Aorta (tissue), 5 donors: ENCODE data around the gene AP1G1. TPM values are rescaled to one million over a fixed set of nuclear protein-coding genes. Genes with fewer than 3 reads are reported as not detected.
A peak's percentile ranks its signal among the peaks of the same experiment; 100 is the strongest.

Experiments used
- ATAC-seq: fragments of 200-7000 bp; cut with Tn5 transposase; one replicate; pipeline ENCODE4 v1.9.1; 2022; ENCODE audit warnings: moderate library complexity; ENCODE audit not compliant: low FRiP score
- DNase-seq, 2 donors: peaks; one replicate each; pipeline ENCODE4 v3.0.0-alpha.2; 2020
- H3K27ac ChIP-seq, 2 donors: one replicate each; pipeline ENCODE4 v1.5.1; 2013; ENCODE audit warnings: low read length in 2 of 2, mild to moderate bottlenecking in 2 of 2, moderate library complexity in 2 of 2, control low read depth in 1 of 2, inconsistent platforms in 1 of 2, low read depth in 1 of 2
- H3K27me3 ChIP-seq, 2 donors: one replicate each; pipeline ENCODE4 v1.6.1; 2013; ENCODE audit warnings: control low read depth in 1 of 2, low read length in 1 of 2, mild to moderate bottlenecking in 1 of 2, moderate library complexity in 1 of 2; ENCODE audit not compliant: insufficient read depth in 2 of 2, control insufficient read depth in 1 of 2
- H3K36me3 ChIP-seq, 2 donors: one replicate each; pipeline ENCODE4 v1.6.1; 2013; ENCODE audit warnings: control low read depth in 1 of 2, low read length in 1 of 2, mild to moderate bottlenecking in 1 of 2; ENCODE audit not compliant: insufficient read depth in 2 of 2, control insufficient read depth in 1 of 2
- H3K4me1 ChIP-seq, 2 donors: one replicate each; pipeline ENCODE4 v1.6.1; 2013; ENCODE audit warnings: low read length in 2 of 2, control low read depth in 1 of 2, mild to moderate bottlenecking in 1 of 2, moderate library complexity in 1 of 2; ENCODE audit not compliant: insufficient read depth in 2 of 2, control insufficient read depth in 1 of 2
- H3K4me3 ChIP-seq, 2 donors: one replicate each; pipeline ENCODE4 v1.5.1; 2013; ENCODE audit warnings: low read length in 2 of 2, control low read depth in 1 of 2, mild to moderate bottlenecking in 1 of 2
- H3K9me3 ChIP-seq: one replicate; pipeline ENCODE4 v1.6.1; 2013; ENCODE audit warnings: mild to moderate bottlenecking, low read length; ENCODE audit not compliant: control insufficient read depth
- WGBS, 2 donors: extraction: QIAGEN DNeasy Blood & Tissue Kit; methylation state at CpG; one replicate each; pipeline ENCODE4 v1.1.7; 2013; 5-methylcytosine and 5-hydroxymethylcytosine counted together
- intact Hi-C, 2 donors: fragments of 100-400 bp; cut with DNase I; formaldehyde crosslinking; loops; one replicate each; pipeline versions ENCODE4 v1.14.2 to v1.15.0; 2022
- polyA plus RNA-seq, 2 donors: library from polyadenylated mRNA; stranded (reverse); fragments of 200-250 nt; gene quantifications; one replicate each; pipeline ENCODE4 v1.2.3, GENCODE V29; 2013
- total RNA-seq, 2 donors: library from RNA; stranded (reverse); fragmentation: NEBNext Ultra II Directional; extraction: Animal tissue kit (Norgen Biotek cat#: 25700); gene quantifications; one replicate each; pipeline ENCODE4 v1.2.1, GENCODE V29; 2021
- donor health status: healthy with polysubstance abuse.
- donor health status: Bipolar disorder and iron deficiency.
- donor health status: DM: no; HTN: no; CAD: no.
- donor health status: DM: no; HTN: no; CAD: no.
- donor health status: DM: yes; HTN: yes; CAD: no.

The AP1G1 gene
- total and polyA plus RNA-seq, 4 donors: 12.4 to 87.7 (median 48.2) TPM

GRCh38 chr16:71727551-71728324 lies 80.9 kb downstream of the AP1G1 start:
- Histone ChIP-seq H3K27ac (no peak overlapping the region), H3K27me3 (no peaks in the 10 kb centered on the region), H3K4me3 (no peak overlapping the region), H3K36me3 (peaks cover 2 to 7% of the 10 kb centered on the region in 2 donors), H3K4me1 (no peaks in the 10 kb centered on the region), H3K9me3 (no peaks in the 10 kb centered on the region)
- 80% methylated on average over 8 of the region's 8 CpGs for WGBS, 2 donors
- intact Hi-C loops: loop anchor here in 1 of 2 donors (10.0 kb wide), 1 partner anchor 77 kb away; the partner anchor contains the start of gene AP1G1
- DNase-seq (no peak), ATAC-seq (no peak)

DNA sequence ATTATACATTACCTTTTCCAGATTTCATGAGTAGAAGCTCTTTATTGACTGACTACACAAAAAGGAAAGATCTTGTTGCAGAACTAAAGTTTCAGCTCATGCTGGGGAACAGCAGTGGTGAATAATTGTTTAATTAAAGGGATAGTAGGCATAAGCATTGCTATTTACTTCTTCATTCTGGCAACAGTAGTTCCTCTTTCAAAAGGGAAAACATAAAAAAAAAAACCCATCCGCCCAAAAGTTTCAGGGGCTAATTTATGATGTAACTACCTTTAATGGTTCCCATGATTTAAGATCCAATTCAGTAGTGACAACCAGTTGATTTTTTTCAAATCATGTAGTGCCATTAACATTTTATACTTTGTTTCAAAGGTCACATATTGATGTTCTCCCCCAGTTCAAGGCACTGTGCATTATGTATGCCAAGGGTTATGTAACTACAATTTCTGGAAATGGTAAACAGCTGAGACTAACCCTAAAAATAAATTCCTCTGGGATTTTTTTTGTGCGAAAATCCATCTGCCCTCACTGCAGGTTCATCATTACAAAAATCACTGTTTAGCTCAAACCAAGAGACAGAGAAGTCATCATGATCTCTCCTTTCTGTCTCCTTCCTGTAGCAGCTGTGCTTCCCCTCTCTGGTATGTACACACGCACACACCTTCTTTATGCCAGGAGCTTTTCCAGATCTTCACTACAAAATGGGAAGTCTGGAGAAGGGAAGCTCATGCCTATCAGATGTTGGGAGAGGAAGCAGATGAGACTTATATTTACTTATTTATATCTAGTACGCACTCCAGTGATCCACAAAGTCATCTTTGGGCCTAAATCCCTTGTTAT lies 81.9 kb downstream of the AP1G1 start:
- ATAC-seq: no peak

DNA sequence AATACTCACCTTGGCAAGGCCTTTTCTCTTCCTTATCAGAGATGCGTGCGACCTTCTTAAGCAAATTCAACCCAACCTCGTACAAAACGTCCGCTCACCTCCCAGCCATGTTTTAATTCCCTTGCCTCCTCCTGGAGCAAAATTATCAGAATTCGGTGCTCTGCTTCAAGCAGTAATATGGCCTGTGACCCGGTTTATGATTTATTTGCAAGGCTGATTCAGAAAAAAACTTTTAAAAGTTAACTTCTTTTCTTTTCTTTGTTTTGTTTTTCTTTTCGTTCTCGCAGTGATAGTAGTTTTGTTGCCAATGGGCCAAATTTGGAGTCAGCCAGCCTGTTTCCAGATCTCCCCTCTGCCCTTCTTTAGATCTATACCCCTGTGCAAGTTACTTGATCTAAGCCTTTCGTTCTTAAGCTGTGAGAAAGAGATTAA lies 84.3 kb downstream of the AP1G1 start, which contains the start of gene PHLPP2:
Gene PHLPP2 (minus strand): TSS at position 382 of the 432 bp plus-strand sequence. CDS start 9,906 bp downstream, outside the sequence.
- H3K4me1 ChIP-seq: no peaks in the 10 kb centered on the region

More for the DNA sequence above, 81.9 kb downstream of the AP1G1 start:
- no peak for DNase-seq
- Histone ChIP-seq H3K27me3 (no peaks in the 10 kb centered on the region), H3K4me1 (no peaks in the 10 kb centered on the region), H3K9me3 (no peaks in the 10 kb centered on the region), H3K36me3 (peaks cover 0 to 2% of the 10 kb centered on the region in 2 donors), H3K27ac (peak overlapping the region in 1 of 2 donors; percentile 53), H3K4me3 (no peak overlapping the region)
- intact Hi-C loops: loop anchor here in 1 of 2 donors (10.0 kb wide), 1 partner anchor 78 kb away; the partner anchor contains the start of gene AP1G1
- WGBS, 2 donors: 49 to 53% methylated on average over 4 of the region's 4 CpGs

DNA sequence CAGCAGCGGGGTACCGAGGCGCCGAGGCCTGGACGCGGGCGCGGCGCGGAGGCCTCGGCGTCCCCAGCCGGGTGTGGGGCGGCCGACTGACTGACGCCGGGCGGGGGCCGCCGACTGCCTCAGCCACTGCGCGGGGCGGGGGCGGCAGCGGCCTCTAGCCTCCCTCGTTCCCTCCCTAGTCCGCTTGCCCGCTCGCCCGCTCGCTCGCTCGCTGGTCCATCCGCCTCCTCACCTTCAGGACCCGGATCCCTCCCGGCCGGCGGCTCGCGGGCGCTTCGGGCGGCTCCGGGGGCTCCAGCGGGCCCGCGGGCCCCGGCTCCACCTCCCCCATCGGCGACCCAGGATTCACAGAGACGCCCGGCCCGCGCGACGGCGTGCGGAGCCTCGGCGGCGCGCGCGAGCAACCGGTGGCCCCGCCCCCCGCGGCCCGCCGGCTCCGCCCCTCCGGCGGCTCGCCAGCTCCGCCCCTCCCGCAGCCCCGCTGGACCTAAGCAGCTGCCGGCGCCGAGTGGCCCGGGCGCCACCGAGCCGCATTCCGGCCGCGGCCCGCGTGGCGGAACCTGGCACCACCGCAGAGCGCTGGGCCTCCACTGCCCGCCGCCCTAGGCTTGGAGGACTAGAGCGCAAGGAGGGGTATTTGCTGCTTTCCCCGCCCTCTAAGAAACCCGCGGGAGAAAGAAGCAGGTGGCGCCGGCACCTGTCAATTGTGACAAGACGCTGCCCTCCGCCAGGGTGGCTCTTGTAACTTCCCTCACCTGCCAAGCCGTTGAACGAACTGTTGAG lies 84.9 kb downstream of the AP1G1 start:
- Histone ChIP-seq H3K36me3 (peaks cover 0 to 2% of the 10 kb centered on the region in 2 donors), H3K4me3 (peak overlapping the region; percentile 80 to 93), H3K27me3 (no peaks in the 10 kb centered on the region), H3K27ac (peak overlapping the region; percentile 89), H3K9me3 (no peaks in the 10 kb centered on the region), H3K4me1 (peaks cover 0 to 1% of the 10 kb centered on the region in 2 donors)
- DNase-seq: peak; percentile 77 to 92
- intact Hi-C loops: loop anchor here in 1 of 2 donors (10.0 kb wide), 1 partner anchor 81 kb away; the partner anchor contains the start of gene AP1G1
- peak; percentile 90 for ATAC-seq
- WGBS, 2 donors: 0 to 1% methylated on average over 37 to 104 of the region's 104 CpGs

More for the DNA sequence above, 84.3 kb downstream of the AP1G1 start, which contains the start of gene PHLPP2:
- DNase-seq (no peak), ATAC-seq (no peak)
- WGBS, 2 donors: 3 to 7% methylated on average over 10 of the region's 10 CpGs
- no peaks in the 10 kb centered on the region for H3K36me3 ChIP-seq
- intact Hi-C loops: loop anchor here in 1 of 2 donors (10.0 kb wide), 1 partner anchor 80 kb away; the partner anchor contains the start of gene AP1G1
- no peaks in the 10 kb centered on the region for H3K27me3 ChIP-seq
- H3K9me3 ChIP-seq: no peaks in the 10 kb centered on the region
- H3K4me3 ChIP-seq: peak within 1 kb of the TSS; percentile 80 to 93
- peak within 1 kb of the TSS; percentile 89 for H3K27ac ChIP-seq

GRCh38 chr16:71722801-71723536 lies 85.7 kb downstream of the AP1G1 start:
- ATAC-seq (peak; percentile 63), DNase-seq (peak; percentile 83 to 90)
- Histone ChIP-seq H3K9me3 (no peaks in the 10 kb centered on the region), H3K27me3 (no peaks in the 10 kb centered on the region), H3K4me1 (peaks cover 0 to 1% of the 10 kb centered on the region in 2 donors), H3K27ac (peak overlapping the region; percentile 76 to 89), H3K36me3 (peaks cover 0 to 2% of the 10 kb centered on the region in 2 donors), H3K4me3 (peak overlapping the region; percentile 80 to 93)
- WGBS, 2 donors: 0% methylated on average over 49 to 59 of the region's 59 CpGs
- intact Hi-C loops: loop anchor here in 1 of 2 donors (10.0 kb wide), 1 partner anchor 82 kb away; the partner anchor contains the start of gene AP1G1

DNA sequence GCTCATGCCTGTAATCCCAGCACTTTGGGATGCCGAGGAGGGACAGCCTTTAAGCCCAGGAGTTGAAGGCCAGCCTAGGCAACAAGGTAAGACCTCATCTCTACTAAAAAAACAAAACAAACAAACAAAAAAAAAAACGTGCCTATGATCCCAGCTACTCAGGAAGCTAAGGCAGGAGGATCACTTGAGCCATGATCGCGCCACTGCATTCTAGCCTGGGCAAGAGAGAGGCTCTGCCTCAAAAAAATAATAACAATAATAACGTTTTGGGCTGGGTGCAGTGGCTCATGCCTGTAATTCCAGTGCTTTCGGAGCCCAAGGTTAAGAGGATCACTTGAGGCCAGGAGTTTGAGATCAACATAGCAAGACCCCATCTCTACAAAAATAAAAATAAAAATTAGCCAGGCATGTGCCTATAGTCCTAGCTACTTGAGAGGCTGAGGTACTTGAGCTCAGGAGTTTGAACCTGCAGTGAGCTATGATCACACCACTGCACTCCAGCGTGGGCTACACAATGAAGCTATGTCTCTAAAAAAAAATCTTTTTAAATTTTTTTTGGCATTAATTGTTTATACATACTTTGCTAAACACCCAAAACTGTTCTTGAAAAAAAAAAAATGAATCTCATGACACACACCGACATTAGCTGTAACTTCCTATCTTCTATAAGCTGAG lies 87.4 kb downstream of the AP1G1 start:
- ATAC-seq: no peak
- H3K9me3 ChIP-seq: no peaks in the 10 kb centered on the region
- intact Hi-C loops: loop anchor here in 1 of 2 donors (10.0 kb wide), 1 partner anchor 84 kb away; the partner anchor contains the start of gene AP1G1
- peaks cover 0 to 2% of the 10 kb centered on the region in 2 donors for H3K36me3 ChIP-seq
- H3K4me3 ChIP-seq: no peak overlapping the region
- no peaks in the 10 kb centered on the region for H3K27me3 ChIP-seq
- no peak for DNase-seq
- 74 to 76% methylated on average over 8 of the region's 8 CpGs for WGBS, 2 donors
- no peak overlapping the region for H3K27ac ChIP-seq
- peaks cover 0 to 1% of the 10 kb centered on the region in 2 donors for H3K4me1 ChIP-seq

DNA sequence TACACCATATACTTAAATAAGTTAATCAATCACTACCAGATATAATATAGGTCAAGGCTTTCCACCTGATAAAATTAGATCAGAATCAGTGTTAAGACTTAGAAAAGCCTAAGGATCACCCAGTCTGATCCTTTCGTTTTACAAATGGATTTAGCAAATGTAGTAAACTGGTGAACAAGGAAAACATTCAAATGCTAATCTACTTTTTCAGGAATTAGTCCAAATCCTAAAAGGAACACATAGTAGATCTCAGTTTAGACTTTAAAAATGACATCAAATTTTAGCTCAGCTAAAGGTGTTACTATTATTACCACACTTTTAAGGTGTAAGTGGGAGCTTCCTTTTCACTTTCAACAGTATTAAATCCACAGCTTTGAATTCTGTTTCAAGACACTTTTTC lies 96.1 kb downstream of the AP1G1 start:
- intact Hi-C loops: no loop called here
- ATAC-seq (no peak), DNase-seq (no peak)
- Histone ChIP-seq H3K27ac (no peak overlapping the region), H3K4me3 (no peak overlapping the region), H3K4me1 (peaks cover 2% of the 10 kb centered on the region in 2 donors), H3K9me3 (no peaks in the 10 kb centered on the region), H3K36me3 (peaks cover 0 to 1% of the 10 kb centered on the region in 2 donors), H3K27me3 (no peaks in the 10 kb centered on the region)
- 40 to 41% methylated on average over 1 of the region's 1 CpG for WGBS, 2 donors
